Measurements from ENCODE around the gene MRPS2. TPM values are rescaled to one million over a fixed set of nuclear protein-coding genes. Genes with fewer than 3 reads are reported as not detected.
"Not testable (repeated sequence)": the region's sequence is repeated elsewhere in the genome, so short reads cannot be mapped to it uniquely, and the experiment has no call there.

Gene MRPS2
- total RNA-seq, 1 donor, result 21.4 TPM

DNA sequence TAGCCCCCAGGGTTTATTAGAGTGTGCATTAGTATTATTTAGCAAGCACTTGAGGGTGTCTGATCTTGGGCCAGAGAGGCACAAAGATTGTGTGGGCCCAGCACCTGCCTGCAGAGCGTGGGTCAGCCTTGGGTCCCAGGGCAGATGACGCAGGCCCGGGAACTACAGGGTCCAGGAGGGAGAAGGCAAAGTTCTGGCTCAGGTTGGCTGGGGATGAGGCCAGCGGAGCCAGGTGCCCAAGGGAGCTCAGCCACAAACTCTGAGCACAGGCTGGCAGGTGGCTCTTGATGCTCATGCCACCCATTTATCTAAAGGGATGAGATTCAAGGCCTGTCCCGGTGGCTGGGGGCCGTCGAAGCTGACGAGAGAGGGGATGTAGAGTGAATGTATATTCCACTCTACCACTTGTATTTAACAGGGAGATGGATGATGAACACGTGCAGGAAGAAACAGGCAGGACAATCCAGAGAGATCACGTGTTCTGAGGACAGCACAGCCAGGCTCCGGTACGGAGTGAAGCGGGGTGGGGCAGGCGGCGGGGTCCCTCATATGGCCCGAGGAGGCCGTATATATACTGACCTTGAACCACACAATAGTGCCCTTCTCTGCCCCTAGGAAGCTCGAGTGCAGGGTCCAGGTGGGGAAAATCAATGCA, 44.6 kb downstream of the MRPS2 start:
- TF ChIP-seq CTCF (IDR thresholded peaks at IDR 0.05; ENCODE audit: insufficient read depth, low read length), result no peak
- no peak for DNase-seq (ENCODE audit: low read depth)

GRCh38 chr9:135545646-135546176, 45.2 kb downstream of the MRPS2 start, which contains the start of gene OBP2A:
Gene OBP2A, plus strand, starts transcription at chr9:135546126. Its CDS starts 55 bp downstream, at chr9:135546181.
- H3K4me3 ChIP-seq (ENCODE audit: low read depth, low read length); DNase-seq (ENCODE audit: low read depth): not testable (repeated sequence)

More for the DNA sequence above, 44.6 kb downstream of the MRPS2 start:
- H3K4me3 ChIP-seq (ENCODE audit: low read depth, low read length), result no peak overlapping the region

GRCh38 chr9:135546792-135547617, 46.5 kb downstream of the MRPS2 start:
- DNase-seq (ENCODE audit: low read depth), result not testable (repeated sequence)

GRCh38 chr9:135547756-135548736, 47.6 kb downstream of the MRPS2 start:
- no peak for TF ChIP-seq CTCF (IDR thresholded peaks at IDR 0.05; ENCODE audit: insufficient read depth, low read length)
- H3K4me3 ChIP-seq (ENCODE audit: low read depth, low read length), result no peak overlapping the region
- DNase-seq (ENCODE audit: low read depth), result no peak

More at GRCh38 chr9:135546792-135547617, 46.5 kb downstream of the MRPS2 start:
- not testable (repeated sequence) for H3K4me3 ChIP-seq (ENCODE audit: low read depth, low read length)

GRCh38 chr9:135549478-135550343, 49.2 kb downstream of the MRPS2 start:
- not testable (repeated sequence) for H3K4me3 ChIP-seq (ENCODE audit: low read depth, low read length); DNase-seq (ENCODE audit: low read depth)

- no peak overlapping the region for H3K4me3 ChIP-seq (ENCODE audit: low read depth, low read length)
- TF ChIP-seq CTCF (IDR thresholded peaks at IDR 0.05; ENCODE audit: insufficient read depth, low read length), result no peak
- no peak for DNase-seq (ENCODE audit: low read depth)
These were observed 49.9 kb downstream of the MRPS2 start for GRCh38 chr9:135550344-135550918.

GRCh38 chr9:135551031-135551430, 50.5 kb downstream of the MRPS2 start:
- TF ChIP-seq CTCF (IDR thresholded peaks at IDR 0.05; ENCODE audit: insufficient read depth, low read length), result no peak
- DNase-seq (ENCODE audit: low read depth), result no peak
- no peak overlapping the region for H3K4me3 ChIP-seq (ENCODE audit: low read depth, low read length)
